GM19351 (cell line): ENCODE measurements around the gene NOC4L.
"Not testable (repeated sequence)": the region's sequence is repeated elsewhere in the genome, so short reads cannot be mapped to it uniquely, and the experiment has no call there.

Experiments
- ATAC-seq: cut with Tn5 transposase; IDR thresholded peaks from one replicate; pipeline ENCODE4 v1.9.1; 2021; ENCODE audit warnings: mild to moderate bottlenecking, moderate library complexity; ENCODE audit not compliant: unreplicated experiment

Gene NOC4L

DNA sequence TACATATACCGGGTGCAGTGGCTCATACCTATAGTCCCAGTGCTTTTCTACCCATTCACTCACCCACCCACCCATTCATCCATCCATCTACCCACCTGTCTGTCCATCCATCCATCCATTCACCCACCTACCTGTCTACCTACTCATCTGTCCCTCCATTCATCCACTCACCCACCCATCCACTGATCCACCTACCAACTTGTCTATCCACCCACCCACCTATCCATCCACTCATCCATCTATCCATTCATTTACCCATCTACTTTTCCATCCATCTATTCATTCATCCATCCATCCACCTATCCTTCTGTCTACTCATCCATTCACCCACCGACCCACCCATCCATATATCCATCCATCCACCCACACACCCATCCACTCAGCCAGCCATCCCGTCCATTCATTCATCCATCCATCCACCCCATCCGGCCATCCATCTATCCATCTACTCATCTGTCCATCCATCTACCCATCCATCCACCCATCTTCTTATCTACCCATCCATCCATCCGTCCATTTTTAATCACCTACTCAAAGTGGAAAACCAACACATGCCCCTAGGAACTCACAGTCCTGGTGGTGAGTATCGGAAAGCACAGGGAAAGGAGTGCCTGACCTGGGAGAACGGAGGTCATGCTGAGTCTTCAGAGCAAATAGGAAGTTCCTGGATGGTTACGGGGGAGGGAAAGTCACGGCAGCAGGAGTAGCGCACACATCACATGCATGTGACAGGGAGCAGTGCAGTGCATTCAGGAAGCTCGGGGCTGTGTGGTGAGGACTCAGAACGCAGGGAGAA is 20.1 kb upstream of the NOC4L start:
- ATAC-seq, result no peak

DNA sequence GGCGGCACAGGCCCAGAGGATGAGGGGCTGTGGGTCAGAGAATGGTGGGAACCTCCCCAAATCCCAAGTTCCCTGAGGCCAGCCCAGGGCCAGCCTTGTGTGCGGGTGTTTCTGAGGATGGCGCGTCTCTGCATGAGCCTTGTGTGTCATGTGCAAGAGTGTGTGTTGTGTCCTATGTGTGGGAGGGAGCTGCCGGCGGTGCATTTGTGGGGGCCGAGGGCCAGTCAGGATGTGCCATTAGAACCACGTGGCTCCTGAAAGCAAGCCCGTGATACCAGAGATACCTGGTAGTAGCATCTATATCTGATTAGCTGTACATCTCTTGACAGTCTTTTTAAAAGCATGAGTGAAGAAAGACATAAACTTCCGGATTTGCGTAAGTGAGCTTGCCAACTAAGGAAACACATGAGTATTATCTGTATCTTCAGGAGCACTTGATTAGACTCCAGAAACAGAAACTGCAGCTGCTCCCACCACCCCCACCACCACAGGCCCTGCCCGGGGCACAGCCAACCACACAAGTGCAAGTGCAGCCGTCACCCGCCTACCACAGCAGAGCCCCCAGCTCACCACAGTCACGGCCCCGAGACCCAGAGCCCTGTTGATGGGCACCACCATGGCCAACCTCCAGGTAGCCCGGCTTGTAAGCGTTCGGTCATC is 19.4 kb upstream of the NOC4L start:
- no peak for ATAC-seq

GRCh38 chr12:132125736-132126135 is 18.5 kb upstream of the NOC4L start:
- no peak for ATAC-seq

GRCh38 chr12:132127041-132127440 is 17.2 kb upstream of the NOC4L start:
- ATAC-seq, result no peak

DNA sequence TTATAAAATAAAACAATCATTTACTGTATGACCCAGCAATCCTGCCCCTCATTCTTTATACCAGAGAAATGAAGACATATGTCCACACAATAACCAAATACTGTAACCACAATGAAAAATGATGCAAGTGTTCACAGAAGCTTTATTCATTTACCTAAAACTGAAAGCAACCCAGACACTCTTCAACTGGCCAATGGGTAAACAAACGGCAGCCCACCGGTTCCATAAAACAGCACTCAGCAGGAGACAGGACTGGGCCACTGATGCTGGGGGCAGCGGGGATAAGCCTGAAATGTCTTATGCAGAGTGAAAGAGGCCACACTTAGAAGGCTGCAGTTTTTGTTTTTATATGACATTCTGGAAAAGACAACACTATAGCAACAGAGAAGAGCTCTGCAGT is 15.2 kb upstream of the NOC4L start:
- no peak for ATAC-seq

DNA sequence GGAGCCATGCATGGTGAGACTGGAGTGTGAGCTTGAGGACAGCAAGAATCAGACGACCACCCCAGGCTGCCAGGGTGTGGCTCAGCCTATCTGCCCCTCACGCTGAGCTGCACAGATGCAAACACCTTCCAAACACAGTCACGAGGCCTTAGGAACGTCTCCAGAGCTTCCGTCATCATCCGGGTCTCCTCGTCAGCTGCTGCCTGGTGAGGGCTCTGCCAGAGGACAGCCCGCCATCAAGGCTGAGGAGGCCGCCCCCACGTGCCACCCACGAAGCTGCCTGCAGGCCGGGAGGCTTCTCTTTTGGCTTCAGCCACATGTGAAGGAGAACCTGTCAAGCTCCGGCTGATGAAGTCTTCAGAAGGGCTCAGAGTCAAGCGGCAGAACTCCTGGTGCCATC is 13.6 kb upstream of the NOC4L start:
- ATAC-seq, result no peak

GRCh38 chr12:132131229-132131628 is 13.0 kb upstream of the NOC4L start:
- ATAC-seq, result no peak

DNA sequence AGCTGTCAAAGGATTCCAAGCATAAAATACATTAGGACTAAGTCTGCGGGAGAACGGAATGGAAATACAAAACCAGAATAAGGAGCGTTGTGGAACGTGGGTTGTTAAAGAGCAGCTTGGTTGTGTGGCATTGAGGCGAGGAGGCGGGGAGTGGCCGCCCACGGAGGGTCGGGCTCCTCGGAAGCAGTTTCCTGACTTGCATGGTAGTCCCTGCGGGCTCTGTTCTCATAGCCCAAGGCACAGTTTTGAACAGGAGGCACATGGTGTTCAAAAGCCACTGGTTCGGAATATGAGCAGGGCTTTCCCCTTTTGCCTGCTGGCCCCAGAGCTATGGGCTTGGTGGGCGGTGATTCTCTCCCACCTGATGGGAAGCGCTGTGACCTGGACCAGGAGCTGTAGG is 12.3 kb upstream of the NOC4L start:
- no peak for ATAC-seq

- ATAC-seq, result no peak
These were observed 11.4 kb upstream of the NOC4L start for GRCh38 chr12:132132609-132133430.

DNA sequence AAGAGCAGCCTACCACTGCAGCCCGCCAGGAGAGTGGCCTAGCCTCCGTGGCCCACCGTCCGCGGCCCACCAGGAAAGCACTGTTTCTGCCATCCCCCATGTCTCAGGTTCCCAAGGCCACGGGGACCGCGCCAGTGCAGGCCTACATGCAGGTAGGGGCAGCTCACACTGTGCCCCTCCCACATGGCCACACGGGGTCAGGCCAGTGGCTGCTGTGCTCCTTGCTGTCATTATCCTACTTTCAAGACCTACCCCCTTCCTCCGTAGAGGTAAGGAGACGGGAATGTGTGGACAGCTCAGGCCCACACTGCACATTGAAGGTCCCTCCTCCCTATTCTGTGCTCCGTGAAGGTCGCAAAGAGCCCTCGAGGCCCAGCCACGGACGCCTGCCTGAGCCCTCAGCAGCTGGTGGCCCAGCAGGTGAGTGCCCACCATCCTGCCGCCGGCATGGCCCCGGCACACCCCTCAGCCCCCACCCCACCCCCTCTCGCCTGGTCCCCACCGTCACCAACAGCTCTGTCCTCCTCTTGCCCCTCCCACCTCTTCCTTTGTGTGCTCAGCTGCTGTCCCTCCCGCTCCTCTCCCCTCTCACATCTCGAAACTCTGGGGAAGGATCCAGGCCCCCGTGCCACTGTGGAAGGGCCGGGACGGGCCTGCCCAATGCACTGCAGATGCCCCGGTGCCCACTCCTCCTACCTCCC is 10.2 kb upstream of the NOC4L start:
- ATAC-seq, result no peak

DNA sequence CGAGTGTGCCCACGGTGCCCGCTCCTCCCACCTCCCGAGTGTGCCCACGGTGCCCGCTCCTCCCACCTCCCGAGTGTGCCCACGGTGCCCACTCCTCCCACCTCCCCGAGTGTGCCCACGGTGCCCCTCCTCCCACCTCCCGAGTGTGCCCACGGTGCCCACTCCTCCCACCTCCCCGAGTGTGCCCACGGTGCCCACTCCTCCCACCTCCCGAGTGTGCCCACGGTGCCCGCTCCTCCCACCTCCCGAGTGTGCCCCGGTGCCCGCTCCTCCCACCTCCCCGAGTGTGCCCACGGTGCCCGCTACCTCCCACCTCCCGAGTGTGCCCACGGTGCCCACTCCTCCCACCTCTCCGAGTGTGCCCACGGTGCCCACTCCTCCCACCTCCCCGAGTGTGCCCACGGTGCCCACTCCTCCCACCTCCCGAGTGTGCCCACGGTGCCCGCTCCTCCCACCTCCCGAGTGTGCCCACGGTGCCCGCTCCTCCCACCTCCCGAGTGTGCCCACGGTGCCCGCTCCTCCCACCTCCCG is 9.5 kb upstream of the NOC4L start:
- not testable (repeated sequence) for ATAC-seq

DNA sequence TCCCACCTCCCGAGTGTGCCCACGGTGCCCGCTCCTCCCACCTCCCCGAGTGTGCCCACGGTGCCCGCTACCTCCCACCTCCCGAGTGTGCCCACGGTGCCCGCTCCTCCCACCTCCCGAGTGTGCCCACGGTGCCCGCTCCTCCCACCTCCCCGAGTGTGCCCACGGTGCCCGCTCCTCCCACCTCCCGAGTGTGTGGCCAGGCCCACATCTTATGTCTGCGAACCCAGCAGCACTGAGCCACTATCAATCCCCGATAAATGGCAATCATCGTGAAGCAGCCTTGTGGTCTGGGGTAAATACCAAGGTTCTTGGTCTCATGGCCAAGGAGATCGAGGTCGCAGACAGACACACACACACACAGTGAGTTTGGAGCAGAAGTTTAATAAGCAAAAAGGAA is 8.0 kb upstream of the NOC4L start:
- not testable (repeated sequence) for ATAC-seq

DNA sequence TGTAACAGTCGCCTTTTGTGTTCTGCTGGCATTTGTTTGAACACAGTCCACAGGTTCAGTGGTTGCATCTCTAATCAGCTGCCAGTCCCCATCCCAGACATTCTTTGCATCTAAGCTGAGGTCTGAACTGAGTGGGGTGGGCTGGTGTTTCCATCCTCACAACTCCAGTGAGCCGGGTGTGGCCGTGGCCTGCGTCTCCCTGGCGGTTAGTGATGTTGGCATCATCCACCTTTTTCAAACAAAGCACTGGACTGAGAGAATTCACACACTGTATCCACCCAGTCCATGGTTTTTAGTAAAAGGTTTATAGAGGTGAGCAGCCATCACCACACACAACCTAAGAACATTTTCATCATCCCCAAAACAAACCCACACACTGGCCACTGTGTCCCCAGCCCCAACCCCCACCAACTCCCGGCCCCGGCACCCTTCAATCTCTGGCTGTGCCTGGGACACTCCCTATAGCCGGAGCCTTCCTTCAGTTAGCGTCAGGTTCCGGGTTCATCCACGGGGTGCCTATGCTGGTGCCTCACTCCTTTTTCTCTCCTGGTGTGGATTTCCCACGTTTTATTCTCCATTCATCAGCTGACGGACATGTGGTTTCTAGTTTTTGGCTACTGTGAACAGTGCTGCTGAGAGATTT is 6.7 kb upstream of the NOC4L start:
- ATAC-seq, result no peak

DNA sequence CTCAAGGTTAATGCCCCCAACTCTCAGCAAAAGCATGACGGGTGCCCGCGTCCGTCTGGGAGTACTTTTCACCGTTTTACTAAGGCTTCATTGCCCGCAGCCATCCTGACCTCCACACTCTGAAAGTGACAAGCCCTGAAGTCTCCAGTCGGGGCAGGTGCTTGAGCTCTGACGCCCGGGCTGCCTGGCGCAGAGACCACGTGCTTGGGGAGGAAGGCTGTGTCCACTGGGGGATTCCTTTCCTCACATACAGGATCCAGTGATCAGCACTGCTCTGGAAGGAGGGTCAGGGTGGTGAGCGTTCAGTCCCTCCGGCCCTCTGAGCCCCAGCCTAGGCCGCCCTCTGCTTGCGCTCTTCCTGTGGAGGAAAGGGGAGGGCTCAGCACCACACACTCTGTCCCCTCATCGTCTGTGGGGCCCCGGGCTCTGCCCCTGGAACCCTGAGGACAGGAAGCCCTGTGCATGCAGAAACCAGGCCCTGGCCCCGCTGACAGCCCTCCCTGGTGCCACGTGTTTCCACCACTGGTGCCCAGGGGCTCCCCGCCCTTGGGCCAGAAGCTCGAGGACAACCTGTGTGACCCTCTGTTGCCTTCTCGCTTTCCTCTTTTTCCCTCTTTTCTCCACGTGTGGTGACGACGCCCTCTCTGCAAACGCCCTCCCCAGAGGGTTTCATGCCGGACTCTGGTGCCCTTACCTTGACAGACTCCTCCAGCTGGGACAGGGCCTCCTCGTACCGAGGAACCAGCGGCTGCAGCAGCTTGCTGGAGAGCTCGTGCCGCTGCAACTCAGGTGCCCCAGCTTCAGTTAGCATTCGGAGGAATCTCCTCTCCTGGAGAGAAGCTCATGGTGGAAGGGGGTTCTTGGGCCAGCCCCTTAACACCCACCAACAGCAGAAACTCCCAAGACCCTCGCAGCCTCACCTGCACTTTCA is 5.1 kb upstream of the NOC4L start:
- no peak for ATAC-seq

DNA sequence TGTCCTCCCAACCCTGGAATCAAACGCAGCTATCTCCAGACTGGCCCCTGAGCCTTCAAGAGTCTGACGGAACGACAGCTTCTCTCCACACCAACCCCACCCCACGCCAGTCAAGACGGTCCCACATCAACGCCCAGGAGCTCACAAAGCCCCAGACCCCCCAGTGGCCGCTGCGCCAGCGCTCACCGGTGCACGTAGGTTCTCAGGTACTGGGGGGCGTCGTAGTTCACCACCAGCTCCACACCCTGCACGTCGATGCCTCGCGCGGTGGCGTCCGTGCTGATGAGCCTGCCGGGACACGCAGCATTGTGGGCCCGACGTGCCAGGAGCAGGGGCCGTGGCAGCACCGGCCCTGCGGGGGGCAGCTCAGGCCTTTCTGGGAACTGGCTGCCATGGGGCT is 4.3 kb upstream of the NOC4L start:
- no peak for ATAC-seq

DNA sequence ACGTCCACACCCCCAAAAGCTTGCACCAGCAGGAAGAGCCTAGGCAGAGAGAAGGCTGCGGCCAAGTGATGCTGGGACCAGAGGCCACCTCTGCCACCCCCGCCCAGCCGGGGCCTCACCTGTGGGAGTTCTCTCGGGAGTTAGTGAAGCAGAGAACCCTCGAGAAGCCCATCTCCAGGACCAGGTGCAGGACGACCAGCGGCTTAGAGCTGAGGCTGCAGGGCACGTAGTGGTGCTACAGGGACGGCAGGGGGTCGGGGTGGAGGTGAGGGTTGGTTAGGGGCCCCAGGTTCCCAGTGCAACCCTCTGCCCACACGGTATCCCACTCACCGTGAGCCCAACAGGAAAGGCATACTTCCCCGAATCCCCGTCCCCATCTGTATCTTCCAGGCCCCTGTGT is 3.8 kb upstream of the NOC4L start:
- no peak for ATAC-seq

DNA sequence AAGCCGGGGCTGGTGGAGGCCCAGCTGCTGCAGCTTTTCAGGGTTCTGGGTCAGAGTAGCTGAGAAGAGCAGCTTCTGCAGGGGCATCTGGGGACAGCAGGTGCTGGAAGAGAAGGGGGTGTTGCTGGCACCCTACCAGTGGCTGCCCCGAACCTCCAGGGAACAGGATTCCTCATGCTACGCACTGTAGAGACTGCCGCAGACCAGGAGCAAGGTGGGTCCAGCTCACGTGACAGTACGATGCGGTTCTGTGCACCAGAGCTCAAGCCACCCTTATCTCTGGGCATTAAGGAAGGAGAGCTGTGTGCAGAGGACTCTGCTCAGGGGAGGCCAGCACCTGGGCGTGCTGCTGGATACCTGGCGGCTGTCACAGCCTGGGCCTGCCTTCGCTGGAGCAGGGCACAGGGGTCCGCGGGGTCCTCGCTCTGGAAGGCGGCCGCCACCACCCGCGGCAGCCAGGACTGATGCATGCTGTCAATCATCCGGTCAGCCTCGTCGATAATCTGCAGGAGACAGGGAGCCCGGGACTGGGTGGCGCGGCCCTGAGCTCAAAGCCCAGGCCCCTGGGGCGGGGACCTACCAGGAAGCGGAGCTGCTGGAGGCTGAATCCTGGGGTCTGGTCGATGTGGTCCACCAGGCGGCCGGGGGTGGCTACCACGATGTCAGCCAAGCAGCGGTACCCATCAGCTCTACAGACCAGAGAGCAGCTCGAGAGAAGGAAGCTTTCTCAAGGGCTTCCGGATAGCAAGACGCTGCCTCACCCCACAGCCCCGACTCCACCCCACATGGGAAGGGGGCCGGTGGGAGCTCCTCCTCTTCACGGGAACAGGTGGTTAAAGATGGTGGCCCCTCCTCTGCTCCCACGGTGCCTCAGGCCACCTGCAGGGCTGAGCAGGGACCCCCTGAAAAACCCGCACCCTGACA is 3.1 kb upstream of the NOC4L start:
- ATAC-seq, result no peak

GRCh38 chr12:132141976-132142678 is 2.1 kb upstream of the NOC4L start:
- no peak for ATAC-seq
